PC-3 (cell line): ENCODE data around the gene ZNF275. TPM values are rescaled to one million over a fixed set of nuclear protein-coding genes. Genes with fewer than 3 reads are reported as not detected.

ENCODE experiments used
- ATAC-seq: fragments of 200-7000 bp; cut with Tn5 transposase; 2 replicates; pipeline ENCODE4 v1.9.1; 2020; ENCODE audit warnings: mild to moderate bottlenecking, moderate library complexity
- BruUV-seq: library from RNA; stranded (reverse); fragments of 400-500 nt; replicated peaks from 2 replicates; lab custom pipeline; 2021; lab: Mats Ljungman, UMichigan
- CTCF ChIA-PET: fragments of 300-600 bp; sonication (Branson Sonifier 250); formaldehyde crosslinking; loops from one replicate; lab custom pipeline; 2022; ENCODE audit warnings: antibody characterized with exemption; lab: Charles Lee
- POLR2A ChIA-PET: fragments of 300-600 bp; sonication (Branson Sonifier 250); formaldehyde crosslinking; loops from one replicate; lab custom pipeline; 2022; ENCODE audit warnings: antibody characterized with exemption; ENCODE audit not compliant: unreplicated experiment; lab: Charles Lee
- DNase-seq: peaks from one replicate; pipeline ENCODE4 v3.0.0-alpha.2; 2015
- H2AFZ ChIP-seq: fragments of 300-600 bp; sonication (generic); 2 replicates; pipeline ENCODE4 v1.6.0; 2016; ENCODE audit warnings: antibody characterized with exemption, low read length
- H3F3A ChIP-seq: fragments of 300-600 bp; sonication (generic); one replicate; pipeline ENCODE4 v1.6.0; 2017; ENCODE audit warnings: antibody characterized with exemption, low read length, control low read depth, mild to moderate bottlenecking; ENCODE audit not compliant: unreplicated experiment
- H3K27ac ChIP-seq: fragments of 300-600 bp; sonication (generic); 2 replicates; pipeline ENCODE4 v1.5.1; 2016; ENCODE audit warnings: mild to moderate bottlenecking, low read length
- H3K27me3 ChIP-seq: fragments of 300-600 bp; sonication (generic); 2 replicates; pipeline ENCODE4 v1.6.1; 2016; ENCODE audit warnings: low read length, mixed read lengths
- H3K36me3 ChIP-seq: fragments of 300-600 bp; sonication (generic); 2 replicates; pipeline ENCODE4 v1.6.1; 2016; ENCODE audit warnings: low read depth, mixed run types, low read length, mixed read lengths
- H3K4me1 ChIP-seq: fragments of 300-600 bp; sonication (generic); 2 replicates; pipeline ENCODE4 v1.5.1; 2016; ENCODE audit warnings: low read length; ENCODE audit not compliant: insufficient read depth
- H3K4me2 ChIP-seq: fragments of 300-600 bp; sonication (generic); 2 replicates; pipeline ENCODE4 v1.6.0; 2016; ENCODE audit warnings: low read length
- H3K4me3 ChIP-seq: fragments of 300-600 bp; sonication (generic); 2 replicates; pipeline ENCODE4 v1.5.1; 2016; ENCODE audit warnings: mild to moderate bottlenecking, low read length, mixed read lengths
- H3K79me2 ChIP-seq: fragments of 300-600 bp; sonication (generic); 2 replicates; pipeline ENCODE4 v1.6.1; 2017; ENCODE audit warnings: low read length, mixed read lengths
- H3K9ac ChIP-seq: fragments of 300-600 bp; sonication (generic); 2 replicates; pipeline ENCODE4 v1.6.0; 2016; ENCODE audit warnings: mild to moderate bottlenecking, low read length
- H3K9me2 ChIP-seq: fragments of 300-600 bp; sonication (generic); replicated peaks from 2 replicates; pipeline ENCODE4 v1.6.1; 2016; ENCODE audit warnings: mixed run types, low read length, mixed read lengths
- H3K9me3 ChIP-seq: fragments of 300-600 bp; sonication (generic); 2 replicates; pipeline ENCODE4 v1.6.1; 2016; ENCODE audit warnings: low read length, mixed read lengths
- H4K20me1 ChIP-seq: fragments of 300-600 bp; sonication (generic); 2 replicates; pipeline ENCODE4 v1.6.1; 2016; ENCODE audit warnings: low read length, mixed read lengths
- CTCF ChIP-seq: fragments of 300-600 bp; sonication (generic); conservative IDR thresholded peaks from 2 replicates; pipeline ENCODE4 v1.5.1; 2017; ENCODE audit warnings: antibody characterized with exemption, low read depth, mild to moderate bottlenecking, low read length
- EZH2 ChIP-seq: fragments of 300-600 bp; sonication (generic); IDR thresholded peaks from one replicate; pipeline ENCODE4 v1.6.1; 2017; ENCODE audit warnings: antibody characterized with exemption, mild to moderate bottlenecking, low read length; ENCODE audit not compliant: unreplicated experiment
- EZH2phosphoT487 ChIP-seq: fragments of 300-600 bp; sonication (generic); IDR thresholded peaks from 2 replicates; pipeline ENCODE4 v1.6.1; 2018; ENCODE audit warnings: mild to moderate bottlenecking, antibody characterized with exemption, low read length, borderline replicate concordance
- intact Hi-C: fragments of 100-400 bp; cut with micrococcal nuclease; formaldehyde crosslinking; loops from 2 replicates; pipeline ENCODE4 v1.9.0; 2023
- total RNA-seq: library from RNA; depleted of rRNA; stranded (reverse); fragments of >200 nt; gene quantifications from 2 replicates; pipeline ENCODE4 v1.2.3, GENCODE V29; 2014

ZNF275 gene
- total RNA-seq, 1 experiment from 2014 or later, result 7.1 TPM

GRCh38 chrX:153320555-153321184 is 13.3 kb upstream of the ZNF275 start:
- intact Hi-C loops, result no loop called here
- TF ChIP-seq EZH2 (no peak), EZH2phosphoT487 (no peak), CTCF (no peak)
- Histone ChIP-seq H3K9me2 (no peaks in the 10 kb centered on the region), H3K4me2 (no peak overlapping the region), H4K20me1 (no peaks in the 10 kb centered on the region), H3K27me3 (0 out of 2 replicates have a peak, but pooled peaks cover 5% of the 10 kb centered on the region), H3K9ac (no peak overlapping the region), H3K36me3 (no peaks in the 10 kb centered on the region), H3K79me2 (no peaks in the 10 kb centered on the region), H3K9me3 (no peaks in the 10 kb centered on the region), H2AFZ (no peak overlapping the region), H3K4me1 (no peaks in the 10 kb centered on the region), H3K27ac (no peak overlapping the region), H3F3A (no peaks in the 10 kb centered on the region), H3K4me3 (no peak overlapping the region)
- ATAC-seq, result no peak
- DNase-seq, result no peak
- ChIA-PET CTCF (no interaction called here), POLR2A (no interaction called here)
- BruUV-seq, result no TSS peak

GRCh38 chrX:153321381-153322124 is 12.4 kb upstream of the ZNF275 start, which contains the start of gene PNMA6F:
PNMA6F (minus strand) TSS chrX:153321767; CDS start chrX:153320674, 1,093 bp downstream.
- no TSS peak for BruUV-seq
- TF ChIP-seq CTCF, result no peak
- no peak for TF ChIP-seq EZH2phosphoT487
- no peak for TF ChIP-seq EZH2
- CTCF ChIA-PET, result no interaction called here
- Histone ChIP-seq H3K9ac (no peak within 1 kb of the TSS), H3K9me3 (no peaks in the 10 kb centered on the region), H3K79me2 (no peaks in the 10 kb centered on the region), H4K20me1 (no peaks in the 10 kb centered on the region), H3K4me3 (no peak within 1 kb of the TSS), H3K4me1 (no peaks in the 10 kb centered on the region), H3K36me3 (no peaks in the 10 kb centered on the region), H3K27me3 (0 out of 2 replicates have a peak, but pooled peaks cover 5% of the 10 kb centered on the region), H3K27ac (no peak within 1 kb of the TSS), H3K4me2 (no peak within 1 kb of the TSS), H3K9me2 (no peaks in the 10 kb centered on the region), H2AFZ (no peak within 1 kb of the TSS), H3F3A (no peaks in the 10 kb centered on the region)
- intact Hi-C loops, result no loop called here
- DNase-seq (no peak), ATAC-seq (no peak)
- POLR2A ChIA-PET, result no interaction called here

- TF ChIP-seq EZH2 (no peak), EZH2phosphoT487 (no peak), CTCF (no peak)
- ChIA-PET CTCF (no interaction called here), POLR2A (no interaction called here)
- no peaks in the 10 kb centered on the region for H3K4me1 ChIP-seq
- ATAC-seq (no peak), DNase-seq (no peak)
- no peak overlapping the region for H2AFZ ChIP-seq
- intact Hi-C loops, result no loop called here
- no peak overlapping the region for H3K9ac ChIP-seq
- BruUV-seq, result no TSS peak
- no peak overlapping the region for H3K27ac ChIP-seq
- H3K4me2 ChIP-seq, result no peak overlapping the region
- no peaks in the 10 kb centered on the region for H3K79me2 ChIP-seq
- no peaks in the 10 kb centered on the region for H3K36me3 ChIP-seq
- H3K9me2 ChIP-seq, result no peaks in the 10 kb centered on the region
- no peaks in the 10 kb centered on the region for H3F3A ChIP-seq
- H3K4me3 ChIP-seq, result no peak overlapping the region
- H4K20me1 ChIP-seq, result no peaks in the 10 kb centered on the region
- H3K9me3 ChIP-seq, result no peaks in the 10 kb centered on the region
- 0 out of 2 replicates have a peak, but pooled peaks cover 12% of the 10 kb centered on the region for H3K27me3 ChIP-seq
Observed at GRCh38 chrX:153327561-153327960, 6.4 kb upstream of the ZNF275 start.
